GM04504 (cell line): ENCODE measurements around the gene UVSSA.
"Not testable (repeated sequence)": the region's sequence is repeated elsewhere in the genome, so short reads cannot be mapped to it uniquely, and the experiment has no call there.

Experiments
- DNase-seq: peaks from one replicate; pipeline ENCODE4 v3.0.0-alpha.2; 2012; ENCODE audit warnings: low read depth

Gene UVSSA

DNA sequence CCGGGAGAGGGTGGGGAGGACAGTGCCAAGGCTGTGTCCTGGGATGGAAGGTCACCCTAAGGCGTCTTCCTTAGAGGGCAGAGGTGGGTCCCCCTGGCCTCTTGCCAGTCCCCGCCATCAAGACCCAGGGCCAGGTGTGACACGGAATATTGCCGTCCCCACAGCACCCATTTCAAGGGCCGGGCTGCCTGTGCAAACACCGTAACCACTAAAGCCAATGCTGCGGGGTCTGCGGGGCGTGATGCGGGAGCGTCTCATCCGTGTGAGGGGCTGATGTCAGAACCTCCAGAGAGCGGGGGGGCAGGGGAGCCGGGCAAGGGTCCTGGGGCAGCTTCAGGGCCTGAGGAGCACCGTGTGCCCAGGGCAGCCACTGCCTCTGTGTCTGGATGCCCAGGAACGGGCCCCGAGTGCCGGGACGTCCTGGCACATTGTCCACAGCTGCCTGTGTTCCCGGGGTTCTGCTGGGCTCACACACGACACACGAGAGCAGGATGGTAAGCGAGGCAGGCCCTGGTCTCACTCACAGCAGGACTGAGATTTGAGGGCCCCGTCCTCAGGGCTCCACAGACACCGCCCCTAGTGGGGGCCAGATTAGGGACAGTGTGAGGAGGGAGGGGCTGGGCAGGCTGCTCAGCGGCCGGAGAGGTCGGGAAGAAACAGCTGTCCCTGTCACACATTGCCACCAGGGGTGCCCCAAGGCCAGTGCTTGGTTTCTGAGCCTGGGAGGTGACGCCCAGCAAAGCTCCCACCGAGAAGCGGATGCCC is 30.0 kb downstream of the UVSSA start:
- no peak for DNase-seq

DNA sequence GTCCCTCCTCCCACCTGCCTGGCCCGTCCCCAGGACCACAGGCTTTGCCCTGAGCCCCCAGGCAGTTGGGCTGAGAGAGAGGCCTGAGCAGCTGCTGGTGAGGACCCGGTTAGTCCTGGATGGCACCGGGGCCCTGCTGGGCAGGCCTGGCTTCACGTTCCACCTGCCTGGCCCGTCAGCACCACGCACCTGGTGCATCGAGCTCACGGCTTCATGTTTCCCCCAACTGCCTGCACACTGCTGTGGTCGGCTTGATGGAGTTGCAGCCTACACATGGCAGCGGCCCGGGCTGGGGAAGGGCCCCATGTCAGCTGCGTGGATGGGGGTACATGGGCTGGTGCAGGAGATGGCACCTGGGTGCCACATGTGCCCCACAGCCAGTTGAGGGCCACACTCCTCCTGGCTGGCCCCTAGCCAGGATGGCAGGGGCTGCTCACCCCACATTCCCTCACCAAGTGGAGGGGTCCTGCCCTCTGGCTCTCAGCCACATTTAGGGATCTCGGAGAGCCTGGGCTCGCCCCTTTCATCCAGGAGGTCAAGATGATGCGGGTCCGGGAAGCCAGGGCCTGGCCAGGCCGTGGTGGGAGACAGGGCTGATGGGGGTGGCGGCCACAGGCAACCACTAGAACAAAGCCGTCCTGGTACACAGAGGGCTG is 30.7 kb downstream of the UVSSA start:
- no peak for DNase-seq

DNA sequence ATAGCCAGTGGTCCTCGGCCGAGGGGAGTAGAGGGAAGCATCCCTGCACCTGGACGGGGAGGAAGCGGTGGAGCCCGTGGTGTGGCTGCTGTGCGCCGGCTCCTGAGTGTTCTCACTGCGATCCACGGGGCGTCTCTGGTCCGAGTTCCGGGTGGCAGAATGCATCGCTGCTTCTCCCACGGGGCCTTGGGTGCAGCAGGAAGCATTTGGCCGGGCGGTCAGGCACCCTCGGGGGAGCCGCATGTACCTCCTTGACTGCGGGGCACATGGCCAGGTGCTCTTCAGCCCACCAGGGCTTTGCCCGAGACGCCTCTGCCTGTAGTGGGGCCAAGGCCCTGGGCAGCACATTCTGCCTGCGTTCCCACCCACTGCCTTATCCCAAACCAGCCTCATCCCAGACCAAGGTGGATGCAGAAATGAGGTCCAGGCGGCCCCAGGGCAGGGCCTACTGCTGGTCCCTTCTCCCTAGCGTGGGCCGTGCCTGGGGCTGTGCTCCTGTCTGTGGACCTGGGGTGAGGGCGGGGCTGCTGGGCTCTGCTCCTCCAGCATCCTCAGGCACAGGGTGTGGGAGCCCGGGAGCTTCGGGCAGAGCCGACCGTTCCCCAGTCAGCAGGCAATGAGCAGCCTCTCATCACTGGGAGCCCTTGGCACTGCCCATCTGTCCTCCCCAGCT is 31.7 kb downstream of the UVSSA start:
- no peak for DNase-seq

DNA sequence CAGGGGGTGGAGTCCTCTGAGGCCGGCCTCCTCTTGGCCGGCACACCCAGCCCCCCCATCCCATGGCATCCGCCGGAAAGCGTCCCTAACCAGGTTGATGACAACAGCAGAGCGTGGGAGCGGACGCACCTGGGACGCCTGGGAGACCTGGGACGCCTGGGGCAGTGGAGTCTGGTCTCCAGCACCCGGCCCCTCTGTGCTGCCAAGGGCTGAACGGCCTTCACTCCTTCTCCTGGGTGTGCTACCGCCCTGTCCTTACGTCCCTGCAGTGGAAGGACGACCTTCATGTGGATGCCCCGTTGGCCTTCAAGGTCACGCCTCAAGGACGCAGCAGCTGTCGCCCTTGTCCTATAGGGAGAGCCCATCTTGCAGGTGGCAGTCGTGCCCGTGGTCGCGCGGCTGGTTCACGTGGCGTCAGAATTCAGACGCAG is 32.4 kb downstream of the UVSSA start:
- DNase-seq, result no peak

DNA sequence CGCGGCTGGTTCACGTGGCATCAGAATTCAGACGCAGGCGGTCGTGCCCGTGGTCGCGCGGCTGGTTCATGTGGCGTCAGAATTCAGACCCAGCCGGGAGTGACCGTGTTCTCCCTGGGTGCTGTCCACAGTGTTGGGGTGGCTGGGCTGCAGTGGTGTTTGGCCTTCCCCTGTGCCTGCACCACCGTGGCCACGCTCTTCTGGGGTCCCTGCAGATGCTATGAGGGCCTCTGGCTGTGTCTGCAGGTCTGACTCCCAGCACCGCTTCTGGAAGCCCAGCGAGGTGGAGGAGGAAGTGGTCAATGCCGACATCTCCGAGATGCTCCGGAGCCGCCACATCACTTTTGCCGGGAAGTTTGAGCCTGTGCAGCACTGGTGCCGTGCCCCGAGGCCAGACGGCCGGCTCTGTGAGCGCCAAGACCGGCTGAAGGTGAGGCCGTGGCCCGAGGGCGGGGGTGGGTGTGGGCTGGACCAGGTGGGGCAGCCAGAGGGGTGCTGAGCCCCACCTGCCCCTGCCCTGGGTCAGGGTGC is 32.9 kb downstream of the UVSSA start:
- no peak for DNase-seq

DNA sequence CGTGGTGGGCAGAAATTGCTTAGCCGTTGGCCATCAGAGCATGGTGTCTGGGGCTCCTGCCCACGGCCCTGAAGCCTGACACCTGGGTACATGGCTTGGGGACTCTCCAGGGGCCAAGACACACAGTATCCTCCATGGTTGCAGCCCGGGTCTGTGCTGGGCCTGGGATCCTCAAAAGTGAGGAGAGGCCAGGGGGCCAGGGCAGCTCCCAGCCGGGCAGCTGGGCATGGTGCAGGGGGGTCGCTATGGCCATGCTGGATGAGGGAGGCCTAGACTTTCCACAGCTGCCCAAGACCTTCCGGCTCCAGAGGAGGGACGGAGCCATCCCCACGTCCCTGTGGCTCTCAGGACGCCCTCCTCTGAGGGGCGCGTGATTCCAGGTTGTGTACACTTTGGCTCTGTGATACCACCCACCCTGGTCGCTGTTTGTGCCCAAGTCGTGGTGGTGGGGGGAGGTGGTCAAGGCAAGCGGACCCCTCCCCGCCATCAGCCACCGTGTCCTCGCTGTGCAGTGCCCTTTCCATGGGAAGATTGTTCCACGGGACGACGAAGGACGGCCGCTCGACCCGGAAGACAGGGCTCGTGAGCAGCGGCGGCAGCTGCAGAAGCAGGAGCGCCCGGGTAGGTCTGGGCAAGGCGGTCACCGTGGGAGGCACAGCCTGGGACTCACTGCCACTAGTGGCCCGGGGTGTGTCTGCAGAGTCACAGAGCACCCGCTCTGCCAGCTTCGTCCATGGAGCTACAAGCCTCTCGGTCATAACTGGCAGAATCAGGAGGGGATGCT is 33.6 kb downstream of the UVSSA start:
- no peak for DNase-seq

DNA sequence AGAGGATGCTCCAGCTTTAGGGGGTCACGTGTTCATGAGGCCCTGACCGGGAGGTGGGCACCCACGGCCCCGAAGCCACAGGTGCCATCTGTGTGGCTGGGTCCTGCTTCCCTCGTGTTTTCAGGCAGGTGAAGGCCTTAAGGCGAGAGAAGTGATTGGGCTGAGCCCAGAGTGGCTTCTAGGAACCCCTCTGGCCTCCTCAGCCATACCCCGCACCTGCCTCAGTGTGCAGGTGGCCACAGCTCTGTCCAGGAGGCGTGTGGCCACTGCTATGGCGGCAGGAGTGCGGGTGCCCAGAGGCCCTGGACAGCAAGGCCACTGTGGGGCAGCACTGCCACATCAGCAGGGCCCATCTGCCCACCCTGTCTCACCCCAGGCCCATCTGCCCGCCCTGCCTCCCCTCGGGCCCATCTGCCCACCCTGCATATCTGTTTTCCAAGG is 34.2 kb downstream of the UVSSA start:
- no peak for DNase-seq

DNA sequence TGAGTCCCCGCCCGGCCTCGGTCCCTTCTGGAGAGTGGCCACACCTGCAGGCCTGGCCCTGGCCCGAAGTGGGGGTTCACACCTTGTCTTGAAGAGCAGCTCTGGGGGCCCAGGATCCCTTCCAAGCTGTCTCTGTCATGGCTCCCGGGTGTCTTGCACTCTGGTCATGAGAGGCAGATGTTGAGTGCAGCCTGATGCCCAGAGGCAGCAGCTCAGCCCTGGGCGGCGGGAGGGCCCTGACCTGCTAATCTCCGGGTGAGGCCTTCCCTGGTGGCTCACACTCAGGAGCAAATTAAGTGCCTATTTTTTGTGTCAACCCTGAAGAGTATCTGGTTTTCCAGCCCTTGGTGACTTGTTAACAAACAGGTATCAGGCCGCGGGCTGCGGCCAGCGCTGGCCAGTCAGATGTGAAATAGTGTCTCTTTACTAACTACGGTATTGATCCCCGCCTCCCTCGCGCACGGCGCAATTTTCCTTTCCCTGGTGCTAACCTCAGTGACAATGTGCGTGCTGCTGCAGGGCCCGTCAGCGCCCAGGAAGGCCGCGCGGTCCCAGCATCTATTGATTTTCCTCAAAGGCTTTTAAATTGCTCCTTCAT is 35.0 kb downstream of the UVSSA start:
- DNase-seq, result no peak

DNA sequence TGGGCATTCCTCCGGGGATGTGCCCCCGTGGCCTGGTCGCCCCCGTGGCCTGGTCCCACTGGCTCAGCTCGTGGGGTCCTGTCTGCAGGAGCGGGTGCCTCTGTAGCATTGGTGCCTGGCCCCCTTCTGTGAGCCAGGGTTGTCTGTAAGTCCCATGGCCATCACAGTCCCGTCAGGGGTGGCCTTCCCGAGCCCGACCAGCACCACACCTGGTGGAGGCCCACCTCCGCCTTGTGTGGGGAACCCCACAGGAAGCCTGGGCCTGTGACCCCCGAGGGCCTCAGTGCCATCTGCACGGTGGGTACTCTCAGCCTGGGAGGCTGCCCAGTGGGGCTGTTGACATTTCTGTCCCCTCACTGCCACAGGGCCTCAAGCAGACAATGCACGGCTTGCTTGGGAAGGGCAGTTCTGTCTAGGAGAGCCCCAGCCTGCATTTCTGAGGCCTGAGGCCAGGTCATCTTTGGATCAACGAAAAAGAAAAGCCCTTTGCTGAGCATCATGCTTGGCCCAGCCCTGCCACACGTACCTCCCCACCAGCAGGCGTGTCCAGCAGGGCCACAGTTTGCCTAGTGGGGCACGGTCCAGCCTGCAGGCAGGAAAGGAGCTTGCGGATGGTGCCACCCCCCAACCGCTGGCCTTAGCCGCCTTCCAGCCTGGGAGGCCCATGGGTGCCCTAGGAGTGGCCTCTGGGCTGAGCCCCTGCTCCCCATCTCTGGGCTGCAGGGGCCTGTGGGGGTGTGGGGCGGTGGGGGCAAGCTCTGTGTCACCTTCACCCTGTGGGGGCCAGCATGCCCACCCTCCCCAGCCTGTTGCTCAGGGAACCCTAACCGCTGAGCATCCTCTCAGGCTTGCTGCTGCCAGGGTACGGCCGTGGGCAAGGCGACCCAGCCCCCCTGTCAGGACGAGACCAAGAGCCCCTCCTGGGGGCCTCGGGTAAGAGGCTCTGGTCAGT is 36.0 kb downstream of the UVSSA start:
- no peak for DNase-seq

DNA sequence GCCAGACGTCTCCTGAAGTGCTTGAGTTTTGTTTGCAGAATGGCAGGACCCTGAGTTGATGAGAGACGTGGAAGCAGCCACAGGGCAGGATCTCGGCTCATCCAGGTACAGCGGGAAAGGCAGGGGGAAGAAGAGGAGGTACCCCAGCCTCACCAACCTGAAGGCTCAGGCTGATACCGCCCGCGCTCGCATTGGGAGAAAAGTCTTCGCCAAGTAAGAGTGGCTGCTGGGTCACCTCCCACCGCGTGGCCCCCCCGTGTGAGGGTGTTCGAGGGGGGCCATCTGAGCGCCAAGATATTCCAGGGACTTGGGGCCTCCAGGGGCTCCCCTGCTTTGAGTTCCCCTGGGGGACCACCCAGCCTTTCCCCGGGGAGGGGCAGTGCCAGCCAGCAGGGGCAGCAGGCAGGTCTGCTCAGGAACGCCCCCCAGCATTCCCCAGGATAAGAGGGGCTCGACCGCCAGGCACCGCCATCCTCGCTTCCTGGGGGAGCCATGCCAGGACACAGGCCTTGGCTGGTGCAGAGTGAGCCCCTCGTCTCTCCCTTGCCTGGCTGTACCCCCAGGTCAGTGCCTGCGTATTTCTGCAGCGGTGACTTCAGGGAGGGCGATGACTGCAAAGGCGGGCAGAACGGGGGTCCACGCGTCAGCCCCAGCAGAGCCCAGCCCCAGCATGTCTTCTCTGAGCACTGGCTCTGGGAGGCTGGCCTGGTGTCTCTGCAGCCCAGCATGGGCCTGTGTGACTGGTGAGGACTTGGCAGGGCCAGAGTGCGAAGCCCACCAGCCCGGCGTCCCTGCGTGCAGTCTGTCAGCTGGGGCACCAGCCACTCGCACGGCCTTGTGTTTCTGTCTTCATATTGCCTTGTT is 37.0 kb downstream of the UVSSA start:
- DNase-seq, result no peak

DNA sequence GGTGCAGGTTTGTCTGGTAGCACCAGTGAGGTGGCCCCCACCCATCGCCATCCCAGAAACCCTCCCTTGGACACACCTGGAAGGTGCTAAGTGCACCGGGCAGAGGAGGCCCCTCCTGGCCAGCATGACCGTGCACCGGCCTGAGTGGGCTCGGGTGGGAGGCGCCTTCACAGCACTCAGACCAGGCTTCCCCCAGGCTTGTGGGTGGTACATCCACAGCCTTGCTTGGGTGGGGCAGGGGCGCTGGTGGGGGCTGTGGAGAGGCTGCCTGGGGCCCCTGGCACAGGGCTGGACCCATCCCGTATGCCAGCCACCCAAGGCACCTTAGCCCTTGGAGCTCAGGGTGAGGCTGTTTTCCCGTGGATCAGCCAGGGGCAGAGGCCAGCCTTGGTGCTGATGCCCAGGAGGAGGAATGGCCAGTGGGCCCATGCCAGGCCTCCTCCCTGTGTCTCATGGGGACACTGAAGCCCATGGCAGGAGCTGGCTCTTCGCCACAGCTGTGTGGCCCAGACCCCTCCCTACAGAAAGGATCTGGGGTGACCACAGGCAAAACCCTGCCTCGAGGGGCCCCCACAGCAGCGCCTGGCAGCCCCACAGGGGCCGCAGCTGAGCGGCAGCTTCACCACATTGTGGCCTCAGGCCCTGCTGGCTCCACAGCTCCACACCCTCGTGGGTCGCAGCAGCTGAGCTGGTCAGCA is 37.8 kb downstream of the UVSSA start:
- no peak for DNase-seq

DNA sequence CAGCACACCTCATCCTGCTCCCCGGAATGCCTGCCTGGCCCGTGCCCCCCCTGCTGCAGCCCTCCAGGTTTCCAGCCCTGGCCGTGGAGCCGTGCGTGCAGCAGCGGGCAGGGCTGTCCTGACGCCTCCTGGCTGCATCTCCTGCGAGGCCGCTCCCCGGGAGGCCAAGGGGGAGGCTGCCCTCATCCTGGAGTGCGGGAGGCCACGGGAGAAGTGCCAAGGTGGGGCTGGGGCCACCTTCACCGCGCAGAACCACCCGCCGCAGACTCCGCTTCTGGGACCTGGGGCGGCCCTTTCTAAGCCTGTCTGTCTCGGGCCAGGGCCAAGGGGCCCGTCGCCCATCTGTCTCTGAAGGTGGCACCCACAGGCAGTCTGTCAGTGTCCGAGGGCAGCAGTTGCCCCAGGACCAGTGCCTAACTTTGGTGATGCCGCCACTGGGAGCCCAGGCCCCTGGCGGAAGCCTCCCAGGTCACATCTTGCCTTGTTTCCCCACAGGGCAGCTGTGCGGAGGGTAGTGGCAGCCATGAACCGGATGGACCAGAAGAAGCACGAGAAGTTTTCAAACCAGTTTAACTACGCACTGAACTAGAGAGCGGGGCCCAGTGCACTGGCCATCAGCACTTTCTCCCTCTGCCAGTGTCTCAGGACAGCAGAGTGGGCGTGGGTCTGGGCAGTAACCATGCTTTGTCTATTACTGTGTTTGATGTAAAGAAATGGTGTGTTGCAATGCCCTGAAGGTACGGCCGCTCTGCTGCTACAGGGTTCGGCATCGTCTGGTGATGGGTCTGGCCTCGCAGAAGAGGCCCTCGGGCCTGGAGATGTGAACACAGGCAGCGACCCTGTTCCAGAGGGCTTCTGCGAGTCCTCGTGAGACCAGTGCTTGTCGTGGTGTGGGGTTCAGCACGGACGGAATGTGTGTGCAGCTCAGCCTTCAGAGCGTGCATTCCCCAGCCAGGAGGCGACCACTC is 38.6 kb downstream of the UVSSA start:
- DNase-seq, result no peak

DNA sequence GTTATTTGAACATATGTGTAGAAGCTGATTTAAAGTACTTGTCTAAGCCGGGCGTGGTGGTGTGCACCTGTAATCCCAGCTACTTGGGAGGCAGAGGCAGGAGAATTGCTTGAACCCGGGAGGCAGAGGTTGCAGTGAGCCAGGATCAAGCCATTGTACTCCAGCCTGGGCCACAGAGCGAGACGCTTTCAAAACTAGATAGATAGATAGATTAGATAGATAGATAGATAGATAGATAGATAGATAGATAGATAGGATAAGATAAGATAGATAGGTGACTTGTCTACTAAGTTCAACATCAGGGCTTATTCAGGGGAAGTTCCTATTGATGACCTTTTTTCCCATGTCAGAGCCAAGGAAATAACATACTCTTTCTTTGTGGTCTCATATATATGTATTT is 46.4 kb downstream of the UVSSA start:
- not testable (repeated sequence) for DNase-seq

DNA sequence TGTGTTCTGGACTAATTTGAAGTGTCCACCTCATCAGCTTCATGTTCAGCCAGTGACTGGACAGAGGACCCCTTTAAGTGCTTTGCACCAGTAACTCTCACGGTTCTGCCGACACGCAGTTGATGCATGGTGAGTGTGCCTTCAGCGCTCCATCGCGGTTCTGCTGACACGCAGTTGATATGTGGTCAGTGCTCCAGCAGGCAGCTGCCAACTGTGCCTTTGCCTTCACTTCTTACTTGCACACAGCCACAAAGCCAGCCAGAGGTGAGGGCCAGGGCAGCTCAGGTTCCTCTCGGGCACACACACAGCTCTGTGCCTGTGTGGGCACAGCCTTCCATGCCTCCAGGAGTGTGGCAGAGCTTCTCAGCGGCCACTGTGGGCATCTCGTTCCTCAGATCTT is 46.9 kb downstream of the UVSSA start:
- no peak for DNase-seq

DNA sequence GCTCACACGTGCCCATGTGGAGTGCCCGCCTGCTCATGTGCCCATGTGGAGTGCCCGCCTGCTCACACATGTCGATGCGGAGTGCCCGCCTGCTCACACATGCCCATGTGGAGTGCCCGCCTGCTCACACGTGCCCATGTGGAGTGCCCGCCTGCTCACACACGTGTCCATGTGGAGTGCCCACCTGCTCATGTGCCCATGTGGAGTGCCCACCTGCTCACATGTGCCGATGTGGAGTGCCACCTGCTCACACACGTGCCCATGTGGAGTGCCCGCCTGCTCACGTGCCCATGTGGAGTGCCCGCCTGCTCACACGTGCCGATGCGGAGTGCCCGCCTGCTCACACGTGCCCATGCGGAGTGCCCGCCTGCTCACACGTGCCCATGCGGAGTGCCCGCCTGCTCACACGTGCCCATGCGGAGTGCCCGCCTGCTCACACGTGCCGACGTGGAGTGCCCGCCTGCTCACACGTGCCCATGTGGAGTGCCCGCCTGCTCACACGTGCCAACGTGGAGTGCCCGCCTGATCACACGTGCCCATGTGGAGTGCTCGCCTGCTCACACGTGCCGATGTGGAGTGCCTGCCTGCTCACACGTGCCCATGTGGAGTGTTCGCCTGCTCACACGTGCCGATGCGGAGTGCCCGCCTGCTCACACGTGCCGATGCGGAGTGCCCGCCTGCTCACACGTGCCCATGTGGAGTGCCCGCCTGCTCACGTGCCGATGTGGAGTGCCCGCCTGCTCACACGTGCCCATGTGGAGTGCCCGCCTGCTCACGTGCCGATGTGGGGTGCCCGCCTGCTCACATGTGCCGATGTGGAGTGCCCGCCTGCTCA is 47.8 kb downstream of the UVSSA start:
- DNase-seq, result not testable (repeated sequence)

DNA sequence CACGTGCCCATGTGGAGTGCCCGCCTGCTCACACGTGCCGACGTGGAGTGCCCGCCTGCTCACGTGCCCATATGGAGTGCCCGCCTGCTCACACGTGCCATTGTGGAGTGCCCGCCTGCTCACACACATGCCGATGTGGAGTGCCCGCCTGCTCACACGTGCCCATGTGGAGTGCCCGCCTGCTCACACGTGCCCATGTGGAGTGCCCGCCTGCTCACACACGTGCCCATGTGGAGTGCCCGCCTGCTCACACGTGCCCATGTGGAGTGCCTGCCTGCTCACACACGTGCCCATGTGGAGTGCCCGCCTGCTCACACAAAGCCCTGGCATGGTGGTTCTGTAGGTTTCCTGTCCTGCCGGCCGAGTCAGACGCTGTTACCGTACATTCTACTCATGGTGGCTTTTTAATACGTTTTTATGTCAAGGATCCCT is 48.4 kb downstream of the UVSSA start:
- DNase-seq, result not testable (repeated sequence)
